SH-SY5Y (cell line): Measurements from ENCODE around the gene OGFOD3.

Experiments
- GATA2 ChIP-seq: IDR thresholded peaks from 2 replicates; pipeline ENCODE4 v1.6.1; 2011; ENCODE audit warnings: mild to moderate bottlenecking, low read depth, low read length
- GATA3 ChIP-seq: IDR thresholded peaks from 2 replicates; pipeline ENCODE4 v1.6.1; 2011; ENCODE audit warnings: low read depth, mild to moderate bottlenecking, low read length, moderate library complexity

GRCh38 chr17:82361885-82362633, 56.3 kb downstream of the OGFOD3 start:
- no peak for TF ChIP-seq GATA3
- no peak for TF ChIP-seq GATA2
